CD4-positive, alpha-beta memory T cell (primary cell): ENCODE results near the gene MIPEP. TPM values are rescaled to one million over a fixed set of nuclear protein-coding genes. Genes with fewer than 3 reads are reported as not detected.

Experiments used
- CTCF ChIA-PET: fragments of 350-600 bp; sonication (Branson Sonifier 250); formaldehyde crosslinking; loops from one replicate; lab custom pipeline; 2021; ENCODE audit warnings: inconsistent platforms; ENCODE audit not compliant: partially characterized antibody; lab: Charles Lee
- POLR2A ChIA-PET: fragments of 350-600 bp; sonication (Branson Sonifier 250); formaldehyde crosslinking; loops from one replicate; lab custom pipeline; 2021; ENCODE audit not compliant: partially characterized antibody; lab: Charles Lee
- DNase-seq, 5 donors: peaks; one replicate each; pipeline versions ENCODE4 v3.0.0 to v3.0.0-alpha.2; 2020 to 2022; ENCODE audit warnings: mixed read lengths in 1 of 5
- H3K27ac ChIP-seq: one replicate; pipeline ENCODE4 v1.7.0; 2013; ENCODE audit warnings: low read depth, low read length
- H3K27me3 ChIP-seq: 2 replicates; pipeline ENCODE4 v1.7.0; 2013; ENCODE audit warnings: mild to moderate bottlenecking, low read length, moderate library complexity; ENCODE audit not compliant: insufficient read depth
- H3K36me3 ChIP-seq: 2 replicates; pipeline ENCODE4 v1.7.0; 2013; ENCODE audit warnings: mild to moderate bottlenecking, low read length, moderate library complexity; ENCODE audit not compliant: insufficient read depth
- H3K4me1 ChIP-seq: 2 replicates; pipeline ENCODE4 v1.7.0; 2013; ENCODE audit warnings: mild to moderate bottlenecking, low read length, moderate library complexity; ENCODE audit not compliant: insufficient read depth
- H3K4me3 ChIP-seq, 2 donors: one replicate each; pipeline ENCODE4 v1.7.0; 2013; ENCODE audit warnings: low read length in 2 of 2, mild to moderate bottlenecking in 1 of 2
- H3K9me3 ChIP-seq, 2 donors: one replicate each; pipeline ENCODE4 v1.7.0; 2013; ENCODE audit warnings: low read length in 2 of 2, control low read depth in 1 of 2; ENCODE audit not compliant: control insufficient read depth in 1 of 2
- H3K27ac Mint-ChIP-seq, 7 donors: one replicate each; pipeline ENCODE4 v1.8.0; 2020 to 2021; ENCODE audit warnings: mixed read lengths in 7 of 7, mild to moderate bottlenecking in 6 of 7, inconsistent platforms in 3 of 7, moderate library complexity in 3 of 7
- H3K27me3 Mint-ChIP-seq, 2 donors: one replicate each; pipeline ENCODE4 v1.8.0; 2020 to 2021; ENCODE audit warnings: mixed read lengths in 2 of 2
- H3K36me3 Mint-ChIP-seq, 2 donors: one replicate each; pipeline ENCODE4 v1.8.0; 2020 to 2021; ENCODE audit warnings: mixed read lengths in 2 of 2, inconsistent platforms in 1 of 2, mild to moderate bottlenecking in 1 of 2
- H3K4me1 Mint-ChIP-seq, 4 donors: one replicate each; pipeline ENCODE4 v1.8.0; 2020 to 2021; ENCODE audit warnings: mixed read lengths in 4 of 4, mild to moderate bottlenecking in 1 of 4
- H3K4me3 Mint-ChIP-seq, 8 donors: one replicate each; pipeline ENCODE4 v1.8.0; 2020 to 2021; ENCODE audit warnings: mixed read lengths in 8 of 8, mild to moderate bottlenecking in 7 of 8, moderate library complexity in 6 of 8, inconsistent platforms in 3 of 8
- H3K9me3 Mint-ChIP-seq, 8 donors: one replicate each; pipeline ENCODE4 v1.8.0; 2020 to 2021; ENCODE audit warnings: mixed read lengths in 8 of 8, mild to moderate bottlenecking in 5 of 8, inconsistent platforms in 3 of 8, moderate library complexity in 1 of 8
- intact Hi-C: fragments of 100-400 bp; cut with micrococcal nuclease; formaldehyde crosslinking; loops from one replicate; pipeline ENCODE4 v1.15.1; 2023
- polyA plus RNA-seq, 2 donors: library from polyadenylated mRNA; unstranded; fragments of 300-500 nt; fragmentation: Illumina TruSeq; gene quantifications; one replicate each; pipeline ENCODE4 v1.2.3, GENCODE V29; 2021
- total RNA-seq, 2 experiments: library from RNA; stranded (reverse); gene quantifications; one replicate each; pipeline ENCODE4 v1.2.3, GENCODE V29; 2021

The MIPEP gene
- total RNA-seq (1 to 10 TPM; 8.8 to 9.1 TPM), polyA plus RNA-seq (10 to 100 TPM; 15.2 to 16.4 TPM)

DNA sequence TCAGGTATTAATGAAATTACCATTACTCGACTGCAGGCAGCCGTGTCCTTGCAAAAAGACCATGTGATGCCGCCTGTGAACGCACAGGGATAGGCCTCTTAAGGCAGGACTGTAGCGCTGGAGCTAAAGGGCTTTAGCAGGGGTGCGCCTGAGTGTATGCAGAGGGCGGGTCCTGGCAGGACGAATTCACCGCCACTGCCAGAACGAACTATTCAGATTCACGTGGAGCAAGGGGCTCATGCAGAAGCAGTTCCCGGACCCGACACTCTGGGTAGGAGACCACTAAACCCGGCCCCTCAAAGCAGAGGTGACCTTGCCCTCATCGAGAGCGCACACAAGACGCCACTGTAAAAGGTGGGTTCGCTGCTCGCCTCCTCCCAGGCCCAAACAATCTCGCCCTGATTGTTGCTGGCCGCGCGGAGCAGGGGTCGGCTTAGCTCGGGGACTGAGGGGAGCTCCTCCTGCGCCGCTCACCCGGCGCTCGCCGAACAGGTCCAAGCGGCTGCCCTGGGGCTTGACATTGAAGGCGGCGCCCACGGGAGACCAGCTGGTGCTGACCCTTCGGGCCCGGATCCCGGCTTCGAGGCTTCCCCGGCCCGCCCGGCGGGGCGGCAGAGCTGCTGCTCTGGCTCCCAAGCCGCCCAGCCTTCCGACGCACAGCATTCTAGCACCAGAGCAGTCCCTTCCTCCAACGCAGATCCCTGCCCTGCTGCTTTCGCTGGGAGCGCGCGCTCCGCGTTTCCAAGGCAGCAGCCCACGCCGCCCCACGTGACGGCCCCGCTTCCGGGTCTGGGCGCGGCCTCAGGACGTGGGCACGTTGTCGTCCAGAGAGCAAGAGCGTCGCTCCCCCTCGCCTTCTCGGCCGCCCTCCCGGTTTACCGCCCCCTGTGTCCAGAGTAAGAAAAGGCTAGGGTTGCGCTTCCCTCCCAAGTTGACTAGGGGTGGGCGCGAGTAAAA lies at the start of gene MIPEP:
Gene MIPEP, minus strand, starts transcription at position 743 of the 957 bp plus-strand sequence. Its CDS starts 80 bp downstream, at position 663.
- Histone ChIP-seq H3K27ac (peak within 1 kb of the TSS; percentile 64), H3K4me3 (peak within 1 kb of the TSS; percentile 43 to 88), H3K36me3 (peaks cover 5% of the 10 kb centered on the region), H3K4me1 (peaks cover 16% of the 10 kb centered on the region), H3K9me3 (no peaks in the 10 kb centered on the region), H3K27me3 (no peaks in the 10 kb centered on the region)
- no peaks in the 10 kb centered on the region for H3K27me3 Mint-ChIP-seq
- peak; percentile 82 to 87 (median 84) for DNase-seq
- ChIA-PET POLR2A (interaction anchor here (0.7 to 1.6 kb wide), 6 partner anchors 94 to 513 kb away, joined by 3 to 4 read pairs (median 3); partner anchors contain the start of gene SPATA13), CTCF (interaction anchor here (1.0 to 3.5 kb wide), 8 partner anchors 10 to 590 kb away, joined by 3 to 35 read pairs (median 5); partner anchors contain the start of gene C1QTNF9B)
- peak within 1 kb of the TSS; percentile 75 to 92 (median 89) for H3K27ac Mint-ChIP-seq
- peaks cover 5 to 13% of the 10 kb centered on the region in 2 donors for H3K36me3 Mint-ChIP-seq
- peak within 1 kb of the TSS; percentile 89 to 95 (median 93) for H3K4me3 Mint-ChIP-seq
- H3K4me1 Mint-ChIP-seq = peaks cover 12 to 26% (median 19%) of the 10 kb centered on the region in 4 donors
- intact Hi-C loops = loop anchor here (1.0 to 5.0 kb wide), 4 partner anchors 272 to 514 kb away; partner anchors contain the start of gene SPATA13
- H3K9me3 Mint-ChIP-seq = no peaks in the 10 kb centered on the region

DNA sequence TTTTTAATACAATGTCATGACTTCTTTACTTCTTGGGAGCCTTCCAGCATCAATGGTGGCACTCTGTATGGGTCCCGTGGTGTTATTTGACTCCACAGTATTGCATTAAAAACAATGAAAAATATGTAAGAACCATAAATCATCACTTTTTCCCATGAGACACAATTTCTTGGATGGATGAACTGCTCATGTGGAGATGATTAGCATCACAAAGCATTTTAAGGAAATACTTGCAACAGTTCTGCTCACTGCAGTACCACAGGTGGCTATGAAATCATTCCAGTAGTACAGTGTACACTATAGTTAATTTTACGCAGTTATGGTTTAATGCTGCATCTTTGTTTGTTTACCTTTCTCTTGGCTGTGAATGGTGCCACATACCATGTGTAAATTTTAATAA lies 45.3 kb upstream of the MIPEP start:
- Histone ChIP-seq H3K27ac (no peak overlapping the region), H3K4me1 (no peaks in the 10 kb centered on the region), H3K9me3 (no peaks in the 10 kb centered on the region), H3K36me3 (no peaks in the 10 kb centered on the region), H3K4me3 (no peak overlapping the region), H3K27me3 (no peaks in the 10 kb centered on the region)
- H3K36me3 Mint-ChIP-seq = no peaks in the 10 kb centered on the region
- H3K4me3 Mint-ChIP-seq = no peak overlapping the region
- H3K9me3 Mint-ChIP-seq = peaks cover 0 to 22% (median 7%) of the 10 kb centered on the region in 8 donors
- no peak overlapping the region for H3K27ac Mint-ChIP-seq
- POLR2A ChIA-PET = no interaction called here
- CTCF ChIA-PET = no interaction called here
- H3K4me1 Mint-ChIP-seq = no peaks in the 10 kb centered on the region
- DNase-seq = no peak
- peaks cover 32 to 36% of the 10 kb centered on the region in 2 donors for H3K27me3 Mint-ChIP-seq
- intact Hi-C loops = no loop called here

DNA sequence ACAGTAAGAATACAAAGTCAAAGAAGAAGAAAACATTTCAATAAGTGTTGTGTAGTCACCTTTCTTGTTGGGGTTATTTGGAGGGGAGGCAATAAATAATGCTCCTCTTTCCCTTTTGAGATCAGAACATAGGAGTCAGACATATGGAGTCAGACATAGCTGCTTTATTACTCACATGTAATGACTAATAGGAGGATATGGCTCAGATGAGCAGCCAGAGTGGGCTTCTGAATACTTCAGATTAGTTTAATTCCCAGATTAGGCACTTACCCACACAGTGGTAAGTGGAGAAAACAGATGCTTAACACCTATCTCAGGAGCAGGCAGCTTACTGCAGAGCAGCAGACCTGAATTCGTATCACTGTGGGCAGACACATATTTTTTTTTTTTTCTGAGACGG lies 39.8 kb upstream of the MIPEP start:
- Mint-ChIP-seq H3K4me3 (no peak overlapping the region), H3K27ac (no peak overlapping the region), H3K4me1 (no peaks in the 10 kb centered on the region), H3K36me3 (no peaks in the 10 kb centered on the region), H3K27me3 (peaks cover 9 to 19% of the 10 kb centered on the region in 2 donors), H3K9me3 (no peaks in the 10 kb centered on the region)
- intact Hi-C loops = no loop called here
- Histone ChIP-seq H3K4me3 (no peak overlapping the region), H3K4me1 (no peaks in the 10 kb centered on the region), H3K36me3 (no peaks in the 10 kb centered on the region), H3K9me3 (no peaks in the 10 kb centered on the region), H3K27me3 (no peaks in the 10 kb centered on the region), H3K27ac (no peak overlapping the region)
- no peak for DNase-seq
- POLR2A ChIA-PET = no interaction called here
- CTCF ChIA-PET = no interaction called here

DNA sequence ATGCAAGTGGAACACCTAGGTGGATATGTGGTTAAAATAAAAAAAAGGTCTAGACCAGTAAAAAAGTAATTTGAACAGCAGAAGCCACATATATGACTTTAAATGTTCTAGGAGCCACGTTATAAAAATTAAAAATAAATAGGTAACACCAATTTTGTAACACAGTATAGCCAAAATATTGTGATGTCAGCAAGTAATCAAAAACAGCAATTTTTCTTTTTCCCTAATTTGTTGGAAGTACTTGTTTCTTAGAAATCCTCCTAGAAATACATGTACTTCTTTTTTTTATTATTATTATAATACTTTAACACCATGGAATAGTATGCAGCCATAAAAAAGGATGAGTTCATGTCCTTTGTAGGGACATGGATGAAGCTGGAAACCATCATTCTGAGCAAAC lies 33.8 kb upstream of the MIPEP start:
- Mint-ChIP-seq H3K4me1 (no peaks in the 10 kb centered on the region), H3K36me3 (no peaks in the 10 kb centered on the region), H3K27me3 (peaks cover 10 to 13% of the 10 kb centered on the region in 2 donors), H3K27ac (no peak overlapping the region), H3K9me3 (peaks cover 0 to 6% (median 0%) of the 10 kb centered on the region in 8 donors), H3K4me3 (no peak overlapping the region)
- no peak overlapping the region for H3K27ac ChIP-seq
- H3K4me1 ChIP-seq = no peaks in the 10 kb centered on the region
- H3K9me3 ChIP-seq = no peaks in the 10 kb centered on the region
- no peak for DNase-seq
- POLR2A ChIA-PET = no interaction called here
- CTCF ChIA-PET = no interaction called here
- H3K4me3 ChIP-seq = no peak overlapping the region
- intact Hi-C loops = no loop called here
- H3K27me3 ChIP-seq = no peaks in the 10 kb centered on the region
- no peaks in the 10 kb centered on the region for H3K36me3 ChIP-seq

DNA sequence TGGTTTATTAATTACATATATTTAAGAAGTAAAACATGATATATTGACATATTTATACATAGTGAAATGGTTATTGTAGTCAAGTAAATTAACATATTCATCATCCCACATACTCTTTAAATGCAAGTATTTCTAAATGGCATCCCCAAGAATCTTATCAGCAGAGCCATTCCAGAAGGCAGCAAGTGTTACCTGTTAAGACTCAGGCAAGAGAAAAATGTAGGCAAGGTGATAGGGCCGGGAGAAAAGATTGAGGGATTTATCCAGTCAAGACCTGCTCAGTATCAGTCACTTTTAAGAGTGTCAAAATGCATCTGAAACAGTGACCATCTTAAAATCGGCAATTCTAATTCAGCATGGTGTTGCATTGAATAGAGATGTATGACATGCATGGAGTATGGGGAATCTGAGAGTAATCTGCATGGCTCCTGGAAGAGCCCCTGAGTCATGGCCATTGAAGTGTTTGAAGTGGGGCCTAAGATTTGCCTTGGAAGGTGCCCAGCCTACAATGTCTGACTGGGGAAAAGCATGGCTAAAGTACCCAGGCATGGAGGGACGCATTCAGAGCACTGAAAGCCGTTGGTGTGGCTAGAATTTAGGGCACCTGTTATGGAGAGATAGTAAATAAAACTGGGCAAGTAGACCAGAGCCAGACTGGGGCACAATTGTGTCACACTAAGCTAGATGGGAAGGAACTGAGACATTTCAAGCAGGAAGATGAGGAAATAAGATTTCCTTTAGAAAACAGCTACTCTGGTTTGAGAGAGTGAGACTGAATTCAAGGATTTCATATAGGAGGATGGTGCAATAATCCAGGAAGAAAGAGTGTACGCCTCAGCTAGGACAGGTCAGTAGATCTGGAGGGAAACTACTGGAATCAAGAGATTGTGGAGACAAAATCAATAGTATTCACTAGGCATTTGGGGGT lies 33.1 kb upstream of the MIPEP start:
- Mint-ChIP-seq H3K36me3 (no peaks in the 10 kb centered on the region), H3K27ac (no peak overlapping the region), H3K9me3 (peaks cover 0 to 6% (median 0%) of the 10 kb centered on the region in 8 donors), H3K4me1 (no peaks in the 10 kb centered on the region), H3K4me3 (no peak overlapping the region), H3K27me3 (peaks cover 10 to 20% of the 10 kb centered on the region in 2 donors)
- intact Hi-C loops = no loop called here
- CTCF ChIA-PET = interaction anchor here (0.8 to 2.1 kb wide), 4 partner anchors 8 to 303 kb away, joined by 4 to 6 read pairs (median 5); no protein-coding TSS in a partner anchor
- no peaks in the 10 kb centered on the region for H3K4me1 ChIP-seq
- no peaks in the 10 kb centered on the region for H3K36me3 ChIP-seq
- H3K27ac ChIP-seq = no peak overlapping the region
- POLR2A ChIA-PET = no interaction called here
- no peaks in the 10 kb centered on the region for H3K27me3 ChIP-seq
- no peak for DNase-seq
- H3K9me3 ChIP-seq = no peaks in the 10 kb centered on the region
- no peak overlapping the region for H3K4me3 ChIP-seq

DNA sequence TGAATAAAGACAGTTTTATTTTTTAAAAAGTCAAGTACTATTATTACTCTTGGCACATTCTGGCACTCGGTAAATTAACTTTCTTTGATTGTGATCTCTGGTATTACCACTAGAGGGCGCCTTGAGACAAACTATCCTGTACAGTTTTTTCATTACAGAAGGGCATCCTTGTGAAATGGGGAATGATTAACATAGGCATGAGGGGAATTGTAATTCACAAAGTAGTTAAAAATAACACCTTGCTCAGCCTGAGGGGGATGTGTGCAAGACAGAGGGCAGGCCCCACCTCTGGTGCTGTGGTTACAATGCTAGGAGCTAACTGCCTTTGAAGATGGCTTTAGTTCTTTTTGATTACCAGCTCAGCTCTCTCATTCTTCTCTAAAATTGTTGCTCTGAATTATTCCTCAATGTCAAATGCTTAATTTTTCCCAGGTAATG lies 32.3 kb upstream of the MIPEP start:
- H3K4me1 ChIP-seq = no peaks in the 10 kb centered on the region
- Mint-ChIP-seq H3K36me3 (no peaks in the 10 kb centered on the region), H3K9me3 (peaks cover 0 to 6% (median 0%) of the 10 kb centered on the region in 8 donors), H3K4me3 (no peak overlapping the region), H3K4me1 (no peaks in the 10 kb centered on the region), H3K27me3 (peaks cover 7 to 26% of the 10 kb centered on the region in 2 donors), H3K27ac (no peak overlapping the region)
- no peaks in the 10 kb centered on the region for H3K9me3 ChIP-seq
- ChIA-PET CTCF (interaction anchor here (0.8 to 2.1 kb wide), 4 partner anchors 9 to 304 kb away, joined by 4 to 6 read pairs (median 5); no protein-coding TSS in a partner anchor), POLR2A (no interaction called here)
- intact Hi-C loops = loop anchor here (1.0 kb wide), 2 partner anchors 45 to 299 kb away; no protein-coding TSS in a partner anchor
- no peak overlapping the region for H3K4me3 ChIP-seq
- H3K27ac ChIP-seq = no peak overlapping the region
- DNase-seq = peak in 4 of 5 donors; percentile 23 to 39 (median 26)
- H3K36me3 ChIP-seq = no peaks in the 10 kb centered on the region
- H3K27me3 ChIP-seq = no peaks in the 10 kb centered on the region
